GM19240 (cell line): ENCODE data around the gene SLC25A22.

Experiments
- DNase-seq: peaks from one replicate; pipeline ENCODE4 v3.0.0; 2011; ENCODE audit warnings: low spot score; ENCODE audit not compliant: insufficient read length

Gene SLC25A22

DNA sequence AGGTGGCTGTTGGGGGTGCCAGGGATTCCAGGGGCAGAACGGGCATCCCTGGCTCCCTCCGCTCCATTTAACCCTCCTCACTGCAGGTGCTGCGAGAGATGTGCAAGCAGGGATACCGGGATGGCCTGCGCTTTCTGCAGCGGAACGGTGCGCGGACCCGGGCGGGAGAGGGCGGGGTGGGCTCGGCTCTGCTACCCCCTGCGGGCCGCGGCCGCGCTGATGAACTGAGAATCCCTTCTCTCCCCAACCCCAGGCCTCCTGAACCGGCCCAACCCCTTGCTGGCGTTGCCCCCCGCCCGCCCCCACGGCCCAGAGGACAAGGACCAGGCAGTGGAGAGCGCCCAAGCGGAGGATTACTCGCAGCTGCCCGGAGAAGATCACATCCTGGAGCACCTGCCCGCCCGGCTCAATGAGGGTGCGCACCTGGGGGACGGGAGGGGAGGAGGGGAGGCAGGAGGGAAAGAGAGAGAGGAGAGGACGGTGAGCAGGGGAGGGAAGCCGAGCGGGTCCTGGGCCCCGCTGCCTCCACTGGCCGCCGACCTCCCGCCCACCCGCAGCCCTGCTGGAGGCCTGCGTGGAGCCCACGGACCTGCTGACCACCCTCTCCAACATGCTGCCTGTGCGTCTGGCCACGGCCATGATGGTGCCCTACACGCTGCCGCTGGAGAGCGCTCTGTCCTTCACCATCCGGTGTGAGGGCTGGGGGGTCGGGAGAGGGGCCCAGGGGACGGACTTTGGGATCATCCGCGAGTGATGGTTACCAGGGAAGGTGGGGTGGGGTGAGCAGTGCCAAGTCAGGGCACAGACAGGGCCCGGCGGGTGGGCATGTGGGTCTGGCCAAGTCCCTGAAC lies 25.6 kb upstream of the SLC25A22 start:
- no peak for DNase-seq

DNA sequence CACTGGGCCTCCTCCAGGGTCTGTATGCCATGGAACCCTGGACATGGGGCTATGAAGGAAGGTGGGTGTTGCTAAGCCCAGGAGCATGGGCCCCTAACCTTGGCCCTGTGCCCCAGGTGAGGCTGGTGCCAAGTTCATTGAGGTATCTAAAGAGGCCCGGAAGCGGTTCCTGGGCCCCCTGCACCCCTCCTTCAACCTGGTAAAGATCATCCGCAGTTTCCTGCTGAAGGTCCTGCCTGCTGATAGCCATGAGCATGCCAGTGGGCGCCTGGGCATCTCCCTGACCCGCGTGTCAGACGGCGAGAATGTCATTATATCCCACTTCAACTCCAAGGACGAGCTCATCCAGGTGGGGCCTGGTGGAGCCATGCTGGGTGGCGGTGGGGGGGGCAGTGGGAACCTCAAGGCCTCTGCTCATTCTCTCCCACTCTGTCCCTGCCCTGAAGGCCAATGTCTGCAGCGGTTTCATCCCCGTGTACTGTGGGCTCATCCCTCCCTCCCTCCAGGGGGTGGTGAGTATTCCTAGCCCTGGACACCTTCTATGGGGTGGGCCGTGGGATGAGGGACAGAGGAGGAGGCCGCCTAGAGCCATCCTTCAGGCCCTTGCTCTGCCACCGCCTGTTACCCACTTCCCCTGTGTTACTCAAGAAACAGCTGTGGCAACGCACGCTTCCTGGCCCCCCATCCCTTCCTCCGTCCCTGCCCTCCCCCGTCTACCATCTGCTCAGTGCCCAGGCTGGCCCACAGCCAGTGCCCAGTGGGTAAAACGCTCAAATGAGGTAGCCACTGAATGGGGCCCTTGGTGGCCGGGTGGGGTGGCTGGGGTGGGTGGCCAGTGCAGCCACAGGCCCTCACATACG lies 23.7 kb upstream of the SLC25A22 start:
- no peak for DNase-seq

DNA sequence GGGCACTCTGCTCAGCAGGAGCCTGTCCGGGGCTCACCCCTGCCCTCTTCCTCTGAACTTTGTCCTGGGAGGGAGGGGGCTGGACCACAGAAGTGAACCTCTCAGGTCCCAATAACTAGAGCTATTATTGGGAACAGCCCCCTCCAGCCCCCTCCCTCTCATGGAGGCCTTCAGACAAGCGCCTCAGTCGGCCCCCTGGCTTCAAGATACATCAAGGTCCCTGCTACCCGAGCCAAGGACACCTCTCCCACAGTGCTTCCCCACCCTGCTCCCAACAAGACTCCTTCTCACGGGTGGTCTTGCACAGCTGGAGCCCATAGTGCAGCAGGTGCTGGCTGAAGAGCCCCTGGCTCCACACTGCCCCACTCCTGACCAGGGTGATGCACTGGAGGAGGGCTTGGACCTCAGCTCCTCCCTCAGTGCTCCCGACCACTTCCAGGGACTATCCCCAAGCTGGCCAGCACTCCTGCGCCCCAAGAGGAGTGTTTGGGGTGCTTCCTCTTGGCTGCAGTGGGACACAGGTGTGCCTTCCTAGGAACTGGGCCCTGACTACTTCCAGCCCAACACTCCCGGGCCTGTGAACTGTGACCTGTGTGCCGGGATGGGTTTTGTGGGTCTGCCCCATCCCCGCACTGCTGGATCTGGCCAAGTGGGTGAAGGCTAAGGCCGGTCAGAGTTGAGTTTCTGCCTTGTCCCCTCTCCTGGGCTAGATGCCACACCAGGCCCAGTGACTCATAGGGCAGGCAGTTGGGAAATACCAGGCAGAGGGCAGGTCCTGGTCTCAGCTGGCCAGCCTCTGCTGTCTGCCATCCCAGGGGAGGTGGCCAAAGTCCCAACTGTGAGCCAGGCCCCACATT lies 22.8 kb upstream of the SLC25A22 start:
- no peak for DNase-seq

DNA sequence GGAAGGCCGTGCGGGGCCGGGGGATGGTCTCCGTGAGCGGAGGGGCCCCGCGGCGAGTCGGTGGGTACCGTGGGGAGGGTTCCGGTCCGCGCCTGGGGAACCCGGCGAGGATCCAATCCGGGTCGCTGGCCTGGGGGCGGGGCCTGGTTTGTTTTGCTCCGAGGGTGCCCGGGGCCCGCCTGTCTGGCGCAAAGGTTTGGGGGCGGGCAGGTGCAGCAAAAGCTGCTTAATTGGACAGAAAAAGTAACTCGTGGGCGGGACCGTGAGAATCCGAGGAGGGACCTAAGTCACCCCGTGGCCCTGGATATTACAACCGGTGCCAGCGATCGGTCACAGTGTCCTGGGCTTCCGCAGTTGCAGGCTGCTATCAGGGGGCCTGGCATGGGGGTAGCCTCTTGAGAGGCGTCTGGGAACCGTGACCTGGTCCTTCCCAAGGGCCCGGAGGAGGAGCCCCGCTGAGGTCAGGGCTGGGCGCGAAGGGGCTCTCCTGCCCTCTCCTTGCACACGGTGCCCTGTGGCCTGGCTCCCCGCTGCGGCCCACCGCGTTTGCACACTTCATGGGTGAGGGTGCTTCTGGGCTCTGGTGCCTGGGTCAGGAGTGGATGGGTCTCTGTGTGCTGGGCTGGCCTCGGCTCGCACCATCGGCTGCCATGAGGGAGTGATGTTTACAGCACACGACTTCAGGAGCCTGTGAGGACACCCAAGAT lies 22.0 kb upstream of the SLC25A22 start:
- DNase-seq: peak; percentile 99

DNA sequence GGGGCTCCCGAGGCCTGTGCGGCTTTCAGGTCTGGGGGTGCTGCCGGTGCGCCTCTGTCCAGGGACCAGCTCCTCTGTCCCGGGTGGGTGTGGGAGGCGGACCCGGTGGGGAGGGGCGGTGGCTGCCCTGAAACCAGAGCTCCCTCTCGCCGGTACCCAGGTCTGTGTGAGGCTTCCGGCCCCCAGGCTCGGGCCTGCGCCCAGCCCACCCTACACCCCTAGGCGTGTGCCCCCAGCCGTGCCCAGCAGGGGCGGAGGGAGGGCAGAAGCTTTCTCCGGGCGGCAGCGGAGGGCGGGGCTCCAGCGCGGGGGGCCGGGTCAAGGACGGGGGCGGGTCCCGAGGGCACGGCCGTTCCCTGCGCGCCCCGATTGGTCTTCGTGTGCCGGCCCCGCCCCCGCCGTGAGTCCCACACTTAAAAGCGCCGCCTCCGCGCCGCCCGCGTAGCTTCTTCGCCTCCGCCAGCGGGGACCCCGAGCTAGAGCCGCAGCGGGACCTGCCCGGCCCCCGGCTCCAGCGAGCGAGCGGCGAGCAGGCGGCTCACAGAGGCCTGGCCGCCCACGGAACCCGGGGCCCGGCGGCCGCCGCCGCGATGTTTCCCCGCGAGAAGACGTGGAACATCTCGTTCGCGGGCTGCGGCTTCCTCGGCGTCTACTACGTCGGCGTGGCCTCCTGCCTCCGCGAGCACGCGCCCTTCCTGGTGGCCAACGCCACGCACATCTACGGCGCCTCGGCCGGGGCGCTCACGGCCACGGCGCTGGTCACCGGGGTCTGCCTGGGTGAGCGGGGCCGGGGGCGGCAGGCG lies 21.2 kb upstream of the SLC25A22 start:
- DNase-seq: peak; percentile 95

DNA sequence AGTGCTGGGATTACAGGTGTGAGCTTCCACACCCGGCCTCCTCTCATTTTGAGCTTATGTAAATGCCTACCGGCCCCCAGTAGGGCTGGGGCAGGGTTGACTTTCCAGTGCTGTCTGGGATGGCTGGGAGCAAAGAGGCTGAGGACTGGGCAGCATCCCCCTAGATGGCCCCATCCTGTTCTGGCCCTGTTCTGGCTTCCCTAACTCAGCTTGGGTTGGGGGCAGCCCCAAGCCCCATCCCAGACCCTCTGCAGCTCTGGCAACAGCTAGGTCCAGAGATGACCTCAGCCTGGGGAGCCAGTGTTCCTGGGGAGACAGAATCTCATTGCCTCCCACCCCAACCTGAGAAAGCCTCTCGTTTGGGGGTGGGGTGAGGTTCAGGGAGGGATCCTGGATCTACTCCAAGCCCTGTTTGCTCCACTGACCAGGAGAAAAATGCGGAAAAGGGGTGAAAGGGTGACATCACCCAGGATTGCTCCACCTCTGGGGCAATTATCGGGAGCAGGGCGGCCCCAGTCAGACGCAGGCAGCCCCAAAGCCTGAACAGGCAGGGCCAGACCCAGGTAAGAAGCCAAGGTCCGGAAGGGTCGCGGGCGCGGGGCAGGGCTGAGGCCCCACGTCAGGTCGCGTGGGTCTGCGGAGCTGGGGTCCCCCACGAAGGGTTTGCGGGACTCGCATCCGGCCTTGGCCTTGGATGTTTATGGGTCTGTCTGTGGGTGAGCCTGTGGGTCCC lies 20.5 kb upstream of the SLC25A22 start, which contains the start of gene PNPLA2:
PNPLA2 (plus strand) TSS at position 519 of the 733 bp plus-strand sequence. CDS start 805 bp downstream, outside the sequence.
- no peak for DNase-seq

DNA sequence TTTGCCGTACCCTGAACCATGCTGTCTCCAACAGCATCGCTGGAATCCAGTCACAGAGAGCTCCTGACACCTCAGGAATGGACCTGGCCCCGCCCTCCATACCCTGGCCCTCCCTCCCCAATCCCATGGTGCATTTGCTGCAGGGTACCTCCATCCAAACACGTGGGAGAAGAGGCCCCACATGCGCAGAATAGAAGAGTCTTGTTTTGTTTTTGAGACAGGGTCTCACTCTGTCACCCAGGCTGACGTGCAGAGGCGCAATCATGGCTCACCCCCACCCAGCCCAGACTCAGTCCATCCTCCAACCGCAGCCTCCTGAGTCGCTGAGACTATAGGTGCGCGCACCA lies 18.3 kb upstream of the SLC25A22 start:
- no peak for DNase-seq

DNA sequence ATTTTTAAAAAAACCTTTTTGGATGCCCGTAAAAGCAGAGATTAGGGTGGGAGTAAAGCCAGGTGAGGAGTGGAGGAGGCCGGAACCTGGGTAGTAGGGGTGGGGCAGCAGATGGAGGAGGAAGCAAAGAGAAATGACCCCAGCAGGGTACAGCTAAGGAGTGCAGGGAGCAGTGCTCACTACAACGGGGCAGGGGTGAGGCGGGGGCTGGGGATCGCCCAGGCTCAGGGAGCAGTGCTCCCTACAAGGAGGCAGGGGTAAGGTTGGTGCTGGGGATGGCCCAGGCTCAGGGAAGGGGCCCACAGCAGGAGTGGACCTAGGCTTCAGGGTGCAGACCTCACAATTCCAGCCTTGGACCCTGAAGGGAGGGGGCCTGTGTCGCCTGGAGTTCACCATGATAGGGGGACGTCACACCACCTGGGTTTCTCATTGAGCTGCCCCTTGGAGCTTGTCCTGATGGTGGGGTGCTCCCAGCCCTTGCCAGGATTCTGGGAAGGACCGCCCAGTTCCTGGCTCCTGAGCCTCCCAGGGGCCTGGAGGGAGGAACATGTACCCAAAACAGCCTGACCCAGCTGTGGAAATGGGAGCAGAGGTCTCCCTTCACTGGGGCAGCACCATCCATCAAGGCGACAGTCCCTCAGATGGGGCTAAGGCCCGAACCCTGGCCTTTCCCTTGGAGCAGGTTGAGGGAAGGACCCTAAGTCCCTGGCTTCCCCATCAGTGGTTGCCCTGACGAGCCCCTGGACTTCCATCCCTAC lies 17.8 kb upstream of the SLC25A22 start:
- no peak for DNase-seq

DNA sequence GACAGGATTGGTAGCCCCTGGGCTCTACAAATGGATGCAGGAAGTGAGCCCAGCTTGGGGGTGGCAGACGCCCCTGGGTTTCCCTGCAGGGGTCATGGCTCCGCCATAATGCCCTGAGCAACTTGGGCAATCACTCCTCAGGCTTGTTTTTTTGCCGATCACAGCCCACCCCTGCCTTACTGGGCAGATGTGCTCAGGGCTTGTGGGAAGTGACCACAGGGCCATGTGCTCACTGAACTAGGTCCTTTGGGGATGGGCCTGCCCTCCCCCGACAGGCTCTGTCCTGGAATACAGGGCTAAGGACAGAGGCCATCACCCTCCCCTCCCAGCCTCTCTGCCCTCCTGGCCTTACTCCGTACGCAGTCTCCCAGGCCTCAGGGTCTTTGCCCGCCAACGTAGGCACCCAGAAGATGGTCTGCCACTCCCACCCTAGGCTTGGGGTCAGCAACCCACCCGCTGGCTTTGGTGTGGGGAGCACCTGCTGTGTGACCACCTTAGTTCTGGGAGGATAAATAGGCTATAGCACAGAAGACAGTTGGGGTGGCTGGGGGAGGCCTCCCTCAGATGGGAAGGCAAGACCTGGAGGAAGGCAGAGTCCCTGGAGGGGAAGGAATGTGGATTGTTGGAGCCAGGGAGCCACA lies 15.5 kb upstream of the SLC25A22 start:
- no peak for DNase-seq

DNA sequence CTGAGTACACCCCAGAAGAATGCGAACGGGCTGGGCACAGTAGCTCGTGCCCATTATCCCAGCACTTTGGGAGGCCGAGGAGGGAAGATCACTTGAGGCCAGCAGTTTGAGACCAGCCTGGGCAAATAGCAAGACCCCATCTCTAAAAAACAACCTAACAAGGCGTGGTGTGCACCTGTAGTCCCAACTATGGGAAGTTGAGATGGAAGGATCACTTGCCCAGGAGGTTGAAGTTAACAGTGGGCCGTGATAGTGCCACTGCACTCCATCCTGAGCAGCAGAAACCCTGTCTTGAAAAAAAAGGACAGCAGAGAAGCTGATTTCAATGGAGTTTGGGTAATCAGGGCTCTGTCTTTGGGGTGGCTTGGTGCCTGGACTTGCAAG lies 15.0 kb upstream of the SLC25A22 start:
- no peak for DNase-seq

DNA sequence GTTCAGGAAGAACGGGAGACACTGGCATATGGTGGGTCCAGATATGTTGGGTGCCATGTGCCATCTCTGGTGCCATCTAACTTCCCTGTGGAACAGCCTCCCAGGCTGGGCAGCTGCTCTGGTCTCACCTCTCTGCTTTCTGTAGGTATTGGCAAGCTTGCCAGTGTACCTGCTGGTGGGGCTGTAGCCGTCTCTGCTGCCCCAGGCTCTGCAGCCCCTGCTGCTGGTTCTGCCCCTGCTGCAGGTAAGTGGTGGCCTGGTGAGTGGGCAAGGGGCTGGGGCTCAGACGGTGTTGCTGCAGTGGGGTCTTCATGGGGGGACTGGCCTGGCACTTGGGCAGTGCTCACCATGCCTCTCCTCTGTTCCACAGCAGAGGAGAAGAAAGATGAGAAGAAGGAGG lies 14.3 kb upstream of the SLC25A22 start:
- no peak for DNase-seq

DNA sequence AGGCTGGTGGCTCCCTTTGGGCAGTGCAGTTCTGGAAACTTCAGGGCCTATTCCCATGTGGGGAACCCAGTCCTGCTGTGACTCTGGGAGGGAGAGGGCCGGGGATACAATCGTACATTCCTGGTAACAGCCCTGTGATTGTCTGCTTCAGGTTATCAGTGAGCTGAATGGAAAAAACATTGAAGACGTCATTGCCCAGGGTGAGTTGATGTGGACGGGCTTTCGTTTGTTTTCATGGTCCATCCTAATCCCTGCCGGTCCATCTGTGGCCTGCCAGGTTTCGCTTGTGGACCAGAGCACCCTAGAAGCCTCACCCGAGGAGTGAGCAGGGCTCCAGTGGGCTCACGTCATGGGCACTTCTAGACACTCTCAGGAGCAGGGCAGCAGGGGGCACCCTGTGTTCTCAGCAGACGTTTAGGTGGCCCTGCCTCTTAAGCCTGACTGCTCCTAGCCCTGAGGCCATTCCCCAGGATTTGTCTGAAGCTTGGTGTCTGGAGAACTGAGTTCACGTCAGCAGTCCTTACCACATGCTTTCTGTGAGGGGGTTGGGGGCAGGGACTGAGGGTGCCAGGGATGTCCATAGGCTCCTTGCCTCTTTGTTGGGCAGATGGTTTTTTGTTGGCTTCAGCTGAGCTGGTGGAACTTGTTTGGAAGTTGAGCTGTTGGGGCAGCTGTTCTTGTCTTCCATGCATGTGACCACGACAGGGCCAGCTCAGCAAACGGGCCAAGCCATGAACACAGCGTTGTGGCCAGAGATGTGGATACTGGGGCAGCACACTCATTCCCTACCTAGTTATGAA lies 13.6 kb upstream of the SLC25A22 start:
- no peak for DNase-seq

DNA sequence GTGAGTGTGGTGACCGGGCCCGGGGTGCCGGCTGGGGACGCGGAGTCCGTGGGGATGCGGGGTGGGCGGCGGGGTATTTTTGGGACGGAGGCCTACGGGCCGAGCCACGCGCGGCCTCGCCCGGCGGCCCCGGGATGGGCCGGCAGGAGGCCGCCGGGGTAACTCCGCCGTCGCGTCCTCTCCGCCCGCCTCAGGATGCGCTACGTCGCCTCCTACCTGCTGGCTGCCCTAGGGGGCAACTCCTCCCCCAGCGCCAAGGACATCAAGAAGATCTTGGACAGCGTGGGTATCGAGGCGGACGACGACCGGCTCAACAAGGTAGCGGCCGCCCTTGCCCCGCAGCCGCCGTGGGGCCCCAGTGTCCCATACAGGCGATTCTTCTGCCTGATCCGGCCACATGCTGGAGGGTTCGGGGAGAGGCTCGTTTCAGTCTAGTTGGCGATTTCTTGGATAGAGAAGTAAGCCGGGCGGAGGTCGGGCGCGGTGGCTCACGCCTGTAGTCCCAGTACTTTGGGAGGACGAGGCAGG lies 12.0 kb upstream of the SLC25A22 start:
- no peak for DNase-seq

DNA sequence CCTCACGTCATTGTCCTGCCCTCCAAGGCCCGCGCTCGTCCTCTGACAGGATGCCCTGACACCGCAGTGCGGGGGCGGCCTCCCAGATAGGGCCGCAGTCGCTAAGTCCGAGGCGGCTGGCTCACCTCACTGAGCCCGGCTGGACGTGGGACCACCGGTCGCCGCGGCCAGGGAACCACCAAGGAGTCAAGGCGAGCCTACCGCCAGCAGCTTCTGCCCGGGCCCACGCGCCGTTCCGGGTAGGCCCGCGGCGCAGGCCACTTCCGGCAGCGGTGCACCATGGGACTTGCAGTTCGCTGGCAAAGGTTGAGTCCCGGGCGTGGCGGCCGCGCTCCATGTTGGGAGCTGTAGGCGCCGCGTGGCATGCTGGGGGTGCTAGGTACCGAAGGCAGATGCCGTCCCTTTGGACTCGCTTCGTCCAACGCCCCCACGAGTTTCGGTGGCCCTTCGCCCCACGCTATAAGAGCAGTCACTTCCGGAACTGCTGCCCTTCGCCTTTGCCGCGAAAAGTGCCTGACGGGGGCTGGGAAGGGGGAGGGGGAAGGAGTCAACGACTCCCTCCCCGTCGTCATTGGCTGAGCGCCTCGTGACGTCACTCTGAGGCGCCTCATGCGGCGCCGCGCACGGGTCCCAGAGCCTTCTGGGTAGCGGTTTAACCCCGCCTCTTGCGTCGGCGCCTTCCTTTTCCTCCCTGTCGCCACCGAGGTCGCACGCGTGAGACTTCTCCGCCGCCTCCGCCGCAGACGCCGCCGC lies 11.4 kb upstream of the SLC25A22 start, which contains the start of gene RPLP2:
RPLP2 (plus strand) TSS at position 681 of the 753 bp plus-strand sequence. CDS start 268 bp downstream, outside the sequence.
- DNase-seq: peak; percentile 96

DNA sequence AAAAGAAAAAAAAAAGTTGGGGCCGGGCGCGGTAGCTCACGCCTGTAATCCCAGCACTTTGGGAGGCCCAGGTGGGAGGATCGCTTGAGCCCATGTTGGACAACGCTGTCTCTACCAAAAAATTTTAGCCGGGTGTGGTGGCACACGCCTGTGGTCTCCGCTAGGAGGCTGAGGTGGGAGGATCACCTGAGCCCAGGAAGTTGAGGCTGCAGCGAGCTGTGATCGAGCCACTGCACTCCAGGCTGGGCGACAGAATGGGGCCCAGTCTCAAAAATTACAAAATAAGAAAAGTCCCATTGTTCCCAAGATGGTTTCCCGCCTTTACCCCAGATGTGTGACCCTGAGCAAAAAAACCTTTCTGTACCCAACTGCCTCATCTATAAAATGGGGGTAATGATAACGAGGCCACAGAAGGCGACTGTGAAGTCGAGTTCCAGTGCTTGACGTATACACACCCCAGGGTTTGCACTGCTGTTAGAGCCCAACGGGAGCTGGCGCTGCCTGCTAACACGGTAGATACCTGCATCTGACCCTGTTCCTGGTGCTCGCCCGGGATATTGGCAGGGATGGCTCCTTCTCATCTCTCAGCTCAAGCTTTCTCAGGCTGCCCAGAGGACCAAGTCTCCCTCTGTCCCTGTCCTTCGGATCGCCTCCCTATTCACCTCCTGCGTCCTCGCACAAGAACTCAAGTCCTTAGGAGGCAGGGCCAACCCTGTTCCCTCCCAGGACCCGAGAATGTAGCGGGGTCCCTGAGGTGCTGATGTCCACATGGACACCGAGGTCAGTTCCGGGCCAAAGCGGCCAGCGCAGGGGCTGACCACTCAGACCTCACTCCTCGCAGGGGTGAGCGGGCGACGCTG lies 10.6 kb upstream of the SLC25A22 start:
- no peak for DNase-seq
